Measurements from ENCODE around the gene TFF2.

The TFF2 gene

DNA sequence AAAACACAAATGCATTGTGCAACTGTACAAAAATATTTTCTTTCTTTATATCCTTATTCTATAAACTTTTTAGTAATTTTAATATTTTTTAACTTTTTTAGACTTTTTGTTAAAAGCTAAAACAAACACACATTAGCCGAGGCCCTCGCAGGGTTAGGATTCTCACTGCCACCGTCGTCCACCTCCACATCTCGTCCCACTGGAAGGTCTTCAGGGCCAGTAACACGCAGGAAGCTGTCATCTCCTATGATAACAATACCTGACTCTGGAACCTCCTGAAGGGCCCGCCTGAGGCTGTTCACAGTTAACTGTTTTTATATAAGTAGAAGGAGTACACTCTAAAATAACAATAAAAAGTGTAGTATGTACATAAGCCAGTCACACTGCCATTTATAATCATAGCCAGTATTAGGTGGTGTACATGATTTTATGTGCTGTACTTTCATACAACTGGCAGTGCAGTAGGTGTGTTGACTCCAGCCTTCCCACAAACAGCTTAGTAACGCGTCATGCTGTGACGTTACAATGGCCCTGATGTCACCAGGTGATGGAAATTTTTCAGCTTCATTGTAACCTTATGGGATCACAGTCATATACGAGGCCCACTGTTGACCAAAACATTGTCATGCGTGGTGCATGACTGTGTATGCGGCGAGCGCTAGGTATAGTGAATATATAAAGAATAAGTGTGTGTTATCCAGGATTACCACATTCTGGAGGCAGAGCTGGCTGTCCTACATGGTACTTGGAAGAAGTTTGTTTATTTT lies 8.8 kb downstream of the TFF2 start:
- H3K4me1 ChIP-seq (ENCODE audit: control insufficient read depth, insufficient read depth, low read length) = no peaks in the 10 kb centered on the region
- H3K36me3 ChIP-seq (ENCODE audit: control insufficient read depth in 2 of 2, insufficient read depth in 1 of 2, low read length in 2 of 2) = no peaks in the 10 kb centered on the region
- ChIA-PET CTCF (interaction anchor here (0.6 to 0.7 kb wide), 2 partner anchors 19 to 195 kb away, joined by 3 read pairs; no protein-coding TSS in a partner anchor), POLR2A (interaction anchor here (0.6 to 1.0 kb wide), 2 partner anchors 12 to 32 kb away, joined by 3 to 6 read pairs; no protein-coding TSS in a partner anchor)
- TF ChIP-seq ZFP41 (tag by site-specific recombination; IDR thresholded peaks at IDR 0.05; ENCODE audit: borderline replicate concordance) (no peak), ZBTB20 (tag by site-specific recombination; IDR thresholded peaks at IDR 0.05) (no peak), ZNF146 (tag by site-specific recombination; IDR thresholded peaks at IDR 0.05) (no peak), ZNF302 (tag by site-specific recombination; IDR thresholded peaks at IDR 0.05; ENCODE audit: low read depth) (no peak)
- no peaks in the 10 kb centered on the region for H3K9me3 ChIP-seq (ENCODE audit: control insufficient read depth, insufficient read depth, low read depth, low read length)
- H3K27ac ChIP-seq (ENCODE audit: extremely low read depth, low read depth, low read length) = no peak overlapping the region
- H3K4me3 ChIP-seq (ENCODE audit: low read depth, low read length) = no peak overlapping the region

- ChIA-PET CTCF (interaction anchor here (1.2 to 5.2 kb wide), 2 partner anchors 9 to 31 kb away, joined by 3 to 26 read pairs; no protein-coding TSS in a partner anchor), POLR2A (interaction anchor here (0.7 kb wide), 1 partner anchor 64 kb away, joined by 4 read pairs; no protein-coding TSS in a partner anchor)
- no peaks in the 10 kb centered on the region for H3K4me1 ChIP-seq (ENCODE audit: control insufficient read depth, insufficient read depth, low read length)
- no peak overlapping the region for H3K27ac ChIP-seq (ENCODE audit: extremely low read depth, low read depth, low read length)
- TF ChIP-seq, protein P1, sequence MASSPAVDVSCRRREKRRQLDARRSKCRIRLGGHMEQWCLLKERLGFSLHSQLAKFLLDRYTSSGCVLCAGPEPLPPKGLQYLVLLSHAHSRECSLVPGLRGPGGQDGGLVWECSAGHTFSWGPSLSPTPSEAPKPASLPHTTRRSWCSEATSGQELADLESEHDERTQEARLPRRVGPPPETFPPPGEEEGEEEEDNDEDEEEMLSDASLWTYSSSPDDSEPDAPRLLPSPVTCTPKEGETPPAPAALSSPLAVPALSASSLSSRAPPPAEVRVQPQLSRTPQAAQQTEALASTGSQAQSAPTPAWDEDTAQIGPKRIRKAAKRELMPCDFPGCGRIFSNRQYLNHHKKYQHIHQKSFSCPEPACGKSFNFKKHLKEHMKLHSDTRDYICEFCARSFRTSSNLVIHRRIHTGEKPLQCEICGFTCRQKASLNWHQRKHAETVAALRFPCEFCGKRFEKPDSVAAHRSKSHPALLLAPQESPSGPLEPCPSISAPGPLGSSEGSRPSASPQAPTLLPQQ (tag by site-specific recombination; IDR thresholded peaks at IDR 0.05) = no peak
- TF ChIP-seq PRDM1 (tag by site-specific recombination; IDR thresholded peaks at IDR 0.05) (no peak), ZSCAN23 (tag by site-specific recombination; IDR thresholded peaks at IDR 0.05) (no peak), KLF1 (tag by site-specific recombination; IDR thresholded peaks at IDR 0.05) (no peak), TSHZ1 (tag by site-specific recombination; IDR thresholded peaks at IDR 0.05; ENCODE audit: borderline replicate concordance) (no peak)
- no peaks in the 10 kb centered on the region for H3K9me3 ChIP-seq (ENCODE audit: control insufficient read depth, insufficient read depth, low read depth, low read length)
- H3K4me3 ChIP-seq (ENCODE audit: low read depth, low read length) = no peak overlapping the region
- H3K36me3 ChIP-seq (ENCODE audit: control insufficient read depth in 2 of 2, insufficient read depth in 1 of 2, low read length in 2 of 2) = no peaks in the 10 kb centered on the region
Observed at GRCh38 chr21:42340187-42341050, 10.4 kb downstream of the TFF2 start.

DNA sequence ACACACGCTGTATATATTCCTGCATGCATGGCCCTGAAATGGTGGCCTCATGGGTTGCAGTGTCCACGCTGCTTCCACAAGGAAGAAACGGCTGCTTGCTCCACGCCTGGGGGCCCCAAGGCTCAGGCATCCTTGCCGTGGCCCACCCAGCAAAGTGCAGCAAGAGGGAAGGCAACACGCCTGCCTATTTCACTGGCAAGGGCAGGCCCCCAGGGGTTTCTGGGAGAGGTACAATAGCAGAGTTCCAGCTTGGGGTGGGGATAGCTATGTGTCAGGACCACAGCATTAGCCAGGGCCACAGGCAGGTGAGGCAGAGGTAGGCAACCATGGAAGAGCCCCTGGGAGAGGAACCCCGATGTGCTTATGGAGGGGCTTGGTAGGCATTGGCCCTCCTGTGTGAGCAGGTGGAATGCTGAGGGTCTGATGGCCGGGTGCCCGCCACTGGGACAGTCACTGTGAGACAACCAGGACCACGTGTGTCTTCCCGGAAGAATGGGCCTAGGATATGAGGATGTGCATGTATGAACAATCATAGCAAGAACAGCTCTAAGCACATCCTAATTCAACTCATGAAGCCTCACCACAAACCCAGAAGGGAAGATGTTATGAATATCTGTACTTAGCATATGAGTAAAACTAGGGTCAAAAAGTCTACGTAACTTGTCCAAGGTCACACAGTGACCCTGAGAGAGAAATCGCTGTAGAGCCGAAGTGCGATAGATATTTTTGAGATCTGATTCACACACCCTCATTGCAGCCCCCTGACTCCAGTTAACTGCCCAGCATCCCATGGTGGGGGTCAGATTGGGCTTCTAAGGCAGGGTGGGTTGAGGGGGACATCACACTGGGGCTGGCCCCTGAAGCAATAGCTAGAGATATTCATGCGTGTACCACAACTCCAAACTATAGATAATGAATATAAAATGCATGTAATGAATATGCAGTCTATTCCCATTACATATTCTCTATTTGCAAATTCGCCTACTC lies 11.8 kb downstream of the TFF2 start:
- no peaks in the 10 kb centered on the region for H3K4me1 ChIP-seq (ENCODE audit: control insufficient read depth, insufficient read depth, low read length)
- CTCF ChIA-PET = interaction anchor here (0.6 to 5.2 kb wide), 12 partner anchors 8 to 194 kb away, joined by 3 to 26 read pairs (median 4); no protein-coding TSS in a partner anchor
- H3K9me3 ChIP-seq (ENCODE audit: control insufficient read depth, insufficient read depth, low read depth, low read length) = no peaks in the 10 kb centered on the region
- H3K27ac ChIP-seq (ENCODE audit: extremely low read depth, low read depth, low read length) = no peak overlapping the region
- POLR2A ChIA-PET = interaction anchor here (0.5 kb wide), 1 partner anchor 383 kb away, joined by 3 read pairs; no protein-coding TSS in a partner anchor
- no peaks in the 10 kb centered on the region for H3K36me3 ChIP-seq (ENCODE audit: control insufficient read depth in 2 of 2, insufficient read depth in 1 of 2, low read length in 2 of 2)
- H3K4me3 ChIP-seq (ENCODE audit: low read depth, low read length) = no peak overlapping the region
- no peak for TF ChIP-seq ZNF202 (tag by site-specific recombination; IDR thresholded peaks at IDR 0.05; ENCODE audit: borderline replicate concordance)
- TF ChIP-seq, protein P2, sequence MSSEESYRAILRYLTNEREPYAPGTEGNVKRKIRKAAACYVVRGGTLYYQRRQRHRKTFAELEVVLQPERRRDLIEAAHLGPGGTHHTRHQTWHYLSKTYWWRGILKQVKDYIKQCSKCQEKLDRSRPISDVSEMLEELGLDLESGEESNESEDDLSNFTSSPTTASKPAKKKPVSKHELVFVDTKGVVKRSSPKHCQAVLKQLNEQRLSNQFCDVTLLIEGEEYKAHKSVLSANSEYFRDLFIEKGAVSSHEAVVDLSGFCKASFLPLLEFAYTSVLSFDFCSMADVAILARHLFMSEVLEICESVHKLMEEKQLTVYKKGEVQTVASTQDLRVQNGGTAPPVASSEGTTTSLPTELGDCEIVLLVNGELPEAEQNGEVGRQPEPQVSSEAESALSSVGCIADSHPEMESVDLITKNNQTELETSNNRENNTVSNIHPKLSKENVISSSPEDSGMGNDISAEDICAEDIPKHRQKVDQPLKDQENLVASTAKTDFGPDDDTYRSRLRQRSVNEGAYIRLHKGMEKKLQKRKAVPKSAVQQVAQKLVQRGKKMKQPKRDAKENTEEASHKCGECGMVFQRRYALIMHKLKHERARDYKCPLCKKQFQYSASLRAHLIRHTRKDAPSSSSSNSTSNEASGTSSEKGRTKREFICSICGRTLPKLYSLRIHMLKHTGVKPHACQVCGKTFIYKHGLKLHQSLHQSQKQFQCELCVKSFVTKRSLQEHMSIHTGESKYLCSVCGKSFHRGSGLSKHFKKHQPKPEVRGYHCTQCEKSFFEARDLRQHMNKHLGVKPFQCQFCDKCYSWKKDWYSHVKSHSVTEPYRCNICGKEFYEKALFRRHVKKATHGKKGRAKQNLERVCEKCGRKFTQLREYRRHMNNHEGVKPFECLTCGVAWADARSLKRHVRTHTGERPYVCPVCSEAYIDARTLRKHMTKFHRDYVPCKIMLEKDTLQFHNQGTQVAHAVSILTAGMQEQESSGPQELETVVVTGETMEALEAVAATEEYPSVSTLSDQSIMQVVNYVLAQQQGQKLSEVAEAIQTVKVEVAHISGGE (tag by site-specific recombination; conservative IDR thresholded peaks at IDR 0.05; ENCODE audit: low read depth) = no peak
- TF ChIP-seq ZNF274 (IDR thresholded peaks at IDR 0.05; ENCODE audit: low read length) = no peak
- no peak for TF ChIP-seq ZNF274 (tag by site-specific recombination; IDR thresholded peaks at IDR 0.05; ENCODE audit: borderline replicate concordance)
- TF ChIP-seq ZNF23 (tag by site-specific recombination; IDR thresholded peaks at IDR 0.05; ENCODE audit: borderline replicate concordance) = no peak
- TF ChIP-seq ZNF777 (tag by site-specific recombination; IDR thresholded peaks at IDR 0.05; ENCODE audit: borderline replicate concordance) = no peak
- TF ChIP-seq OVOL3 (tag by site-specific recombination; IDR thresholded peaks at IDR 0.05) = no peak
- no peak for TF ChIP-seq ZNF184 (tag by site-specific recombination; IDR thresholded peaks at IDR 0.05)
- TF ChIP-seq ZNF19 (tag by site-specific recombination; IDR thresholded peaks at IDR 0.05; ENCODE audit: low read depth) = no peak

Measured in HEK293 (cell line).